A549 (cell line): ENCODE measurements around the gene SREBF1. TPM values are rescaled to one million over a fixed set of nuclear protein-coding genes. Genes with fewer than 3 reads are reported as not detected.

Experiments used
- ATAC-seq, 2 experiments: fragments of 200-7000 bp in 1 of 2; fragments of >200 bp in 1 of 2; cut with Nextera tagmentation in 1 of 2; cut with Tn5 transposase in 1 of 2; 3 replicates each; pipeline versions ENCODE4 v1.8.0 to v1.9.1; 2018 to 2020; ENCODE audit warnings: mild to moderate bottlenecking in 1 of 2, moderate library complexity in 1 of 2
- CTCF ChIA-PET: fragments of 300-600 bp; sonication (Branson Sonifier 250); formaldehyde crosslinking; extraction: SDS; loops from one replicate; lab custom pipeline; 2021; ENCODE audit warnings: antibody characterized with exemption, inconsistent platforms; lab: Yijun Ruan, JAX
- POLR2A ChIA-PET: fragments of 350-600 bp; formaldehyde crosslinking; extraction: SDS; loops from one replicate; lab custom pipeline; 2021; ENCODE audit warnings: antibody characterized with exemption, inconsistent platforms; lab: Yijun Ruan, JAX
- DNase-seq, 2 experiments: peaks; one replicate each; pipeline versions ENCODE4 v3.0.0 to v3.0.0-alpha.2; 2011 to 2016; ENCODE audit warnings: low read depth in 1 of 2, low spot score in 1 of 2
- FAIRE-seq: peaks from 2 replicates; lab custom pipeline; 2011; peaks lifted over from hg19 to GRCh38; lab: Jason Lieb, UNC
- H3K27ac ChIP-seq, 2 experiments: fragments of >200 bp; sonication (Bioruptor Twin); formaldehyde crosslinking; 3 replicates each; pipeline ENCODE4 v1.5.1; 2016 to 2017
- H3K4me1 ChIP-seq: fragments of >200 bp; sonication (Bioruptor Twin); formaldehyde crosslinking; 3 replicates; pipeline ENCODE4 v1.6.1; 2016
- H3K4me2 ChIP-seq: fragments of >200 bp; sonication (Bioruptor Twin); formaldehyde crosslinking; 3 replicates; pipeline ENCODE4 v1.6.1; 2016
- H3K4me3 ChIP-seq: fragments of >200 bp; sonication (Bioruptor Twin); formaldehyde crosslinking; 3 replicates; pipeline ENCODE4 v1.5.1; 2016
- H3K9me3 ChIP-seq: fragments of >200 bp; sonication (Bioruptor Twin); formaldehyde crosslinking; 3 replicates; pipeline ENCODE4 v1.6.1; 2016
- ELK1 ChIP-seq: fragments of 150-350 bp; IDR thresholded peaks from 2 replicates; pipeline ENCODE4 v1.6.1; 2014; ENCODE audit warnings: low read depth, mild to moderate bottlenecking, low read length
- FOSB ChIP-seq: fragments of 250-450 bp; sonication (Bioruptor Pico); IDR thresholded peaks from 2 replicates; pipeline ENCODE4 v1.5.0; 2020; ENCODE audit warnings: mild to moderate bottlenecking, moderate library complexity
- FOXS1 ChIP-seq: fragments of 250-450 bp; sonication (Bioruptor Pico); IDR thresholded peaks from 2 replicates; pipeline ENCODE4 v1.5.0; 2020; ENCODE audit warnings: mild to moderate bottlenecking, moderate library complexity
- GATA3 ChIP-seq: IDR thresholded peaks from 2 replicates; pipeline ENCODE4 v1.6.1; 2012; ENCODE audit warnings: borderline replicate concordance
- HOXA7 ChIP-seq: fragments of 250-450 bp; sonication (Bioruptor Pico); IDR thresholded peaks from 2 replicates; pipeline ENCODE4 v1.5.0; 2020; ENCODE audit warnings: mild to moderate bottlenecking, moderate library complexity
- JUN ChIP-seq, 2 experiments: fragments of >200 bp; sonication (Bioruptor Twin); formaldehyde crosslinking; IDR thresholded peaks; 2 replicates in 1 of 2; 3 replicates in 1 of 2; pipeline ENCODE4 v1.6.1; 2016 to 2017
- KDM1A ChIP-seq: fragments of 200-600 bp; sonication (generic); IDR thresholded peaks from 2 replicates; pipeline ENCODE4 v1.6.1; 2016; ENCODE audit warnings: low read depth, mild to moderate bottlenecking
- MAZ ChIP-seq: fragments of 150-350 bp; IDR thresholded peaks from 2 replicates; pipeline ENCODE4 v1.6.1; 2014; ENCODE audit warnings: antibody characterized with exemption, low read depth, low read length, borderline replicate concordance
- NPAS2 ChIP-seq: fragments of 250-450 bp; sonication (Bioruptor Pico); IDR thresholded peaks from 2 replicates; pipeline ENCODE4 v1.8.0; 2022; ENCODE audit warnings: mild to moderate bottlenecking, moderate library complexity, borderline replicate concordance
- POLR2A ChIP-seq: IDR thresholded peaks from 2 replicates; pipeline ENCODE4 v1.6.1; 2012; ENCODE audit warnings: mild to moderate bottlenecking, low read length
- RARB ChIP-seq: fragments of 250-450 bp; sonication (Bioruptor Pico); IDR thresholded peaks from 2 replicates; pipeline ENCODE4 v1.8.0; 2021; ENCODE audit warnings: mild to moderate bottlenecking, moderate library complexity
- SREBF2 ChIP-seq: fragments of 450-650 bp; IDR thresholded peaks from 2 replicates; pipeline ENCODE4 v1.6.1; 2014; ENCODE audit warnings: mild to moderate bottlenecking, moderate library complexity
- TP53 ChIP-seq: fragments of 250-450 bp; sonication (Bioruptor Pico); IDR thresholded peaks from 2 replicates; pipeline ENCODE4 v1.5.0; 2021; ENCODE audit warnings: mild to moderate bottlenecking, moderate library complexity
- USF2 ChIP-seq: fragments of 450-650 bp; IDR thresholded peaks from 2 replicates; pipeline ENCODE4 v1.6.1; 2014; ENCODE audit warnings: antibody characterized with exemption
- ZFP36 ChIP-seq: fragments of 450-650 bp; IDR thresholded peaks from 2 replicates; pipeline ENCODE4 v1.6.1; 2014; ENCODE audit warnings: borderline replicate concordance; ENCODE audit not compliant: partially characterized antibody
- WGBS: methylation state at CpG from one replicate; pipeline ENCODE4 v1.1.6; 2017; ENCODE audit errors: missing lambda C conversion rate; 5-methylcytosine and 5-hydroxymethylcytosine counted together
- polyA plus RNA-seq, 4 experiments: library from polyadenylated mRNA; depleted of rRNA in 3 of 4; stranded (reverse); fragments of >200 nt; fragmentation: RNase III in 1 of 4; extraction: RNeasy Plus Mini Kit Qiagen cat#74134 plus additional on column Dnase treatment in 1 of 4; gene quantifications; 2 replicates in 3 of 4; 3 replicates in 1 of 4; pipeline ENCODE4 v1.2.3, GENCODE V29; 2011 to 2017
- TF ChIP-seq, protein P1 (sequence below): fragments of >200 bp; sonication (Bioruptor Twin); formaldehyde crosslinking; IDR thresholded peaks from 3 replicates; pipeline ENCODE4 v1.5.1; 2016
- TF ChIP-seq, protein P2 (sequence below): fragments of 200-600 bp; sonication (generic); IDR thresholded peaks from 2 replicates; pipeline ENCODE4 v1.6.1; 2016; ENCODE audit warnings: antibody characterized with exemption, mild to moderate bottlenecking, moderate library complexity

The SREBF1 gene
- polyA plus RNA-seq, 2 of the 4 experiments (the other 2 are of a cell fraction) = 47.4 to 159 TPM

- no peak for ATAC-seq
- 95% methylated on average over 31 of the region's 31 CpGs for WGBS
- no peak for FAIRE-seq
- TF ChIP-seq ZFP36 (no peak), JUN (IDR thresholded peaks at IDR 0.05) (no peak), HOXA7 (CRISPR knock-in tag) (no peak), TP53 (CRISPR knock-in tag) (no peak), RARB (no peak), USF2 (no peak), GATA3 (no peak), MAZ (no peak)
- TF ChIP-seq, protein P1, sequence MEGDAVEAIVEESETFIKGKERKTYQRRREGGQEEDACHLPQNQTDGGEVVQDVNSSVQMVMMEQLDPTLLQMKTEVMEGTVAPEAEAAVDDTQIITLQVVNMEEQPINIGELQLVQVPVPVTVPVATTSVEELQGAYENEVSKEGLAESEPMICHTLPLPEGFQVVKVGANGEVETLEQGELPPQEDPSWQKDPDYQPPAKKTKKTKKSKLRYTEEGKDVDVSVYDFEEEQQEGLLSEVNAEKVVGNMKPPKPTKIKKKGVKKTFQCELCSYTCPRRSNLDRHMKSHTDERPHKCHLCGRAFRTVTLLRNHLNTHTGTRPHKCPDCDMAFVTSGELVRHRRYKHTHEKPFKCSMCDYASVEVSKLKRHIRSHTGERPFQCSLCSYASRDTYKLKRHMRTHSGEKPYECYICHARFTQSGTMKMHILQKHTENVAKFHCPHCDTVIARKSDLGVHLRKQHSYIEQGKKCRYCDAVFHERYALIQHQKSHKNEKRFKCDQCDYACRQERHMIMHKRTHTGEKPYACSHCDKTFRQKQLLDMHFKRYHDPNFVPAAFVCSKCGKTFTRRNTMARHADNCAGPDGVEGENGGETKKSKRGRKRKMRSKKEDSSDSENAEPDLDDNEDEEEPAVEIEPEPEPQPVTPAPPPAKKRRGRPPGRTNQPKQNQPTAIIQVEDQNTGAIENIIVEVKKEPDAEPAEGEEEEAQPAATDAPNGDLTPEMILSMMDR = no peak
- TF ChIP-seq, protein P2, sequence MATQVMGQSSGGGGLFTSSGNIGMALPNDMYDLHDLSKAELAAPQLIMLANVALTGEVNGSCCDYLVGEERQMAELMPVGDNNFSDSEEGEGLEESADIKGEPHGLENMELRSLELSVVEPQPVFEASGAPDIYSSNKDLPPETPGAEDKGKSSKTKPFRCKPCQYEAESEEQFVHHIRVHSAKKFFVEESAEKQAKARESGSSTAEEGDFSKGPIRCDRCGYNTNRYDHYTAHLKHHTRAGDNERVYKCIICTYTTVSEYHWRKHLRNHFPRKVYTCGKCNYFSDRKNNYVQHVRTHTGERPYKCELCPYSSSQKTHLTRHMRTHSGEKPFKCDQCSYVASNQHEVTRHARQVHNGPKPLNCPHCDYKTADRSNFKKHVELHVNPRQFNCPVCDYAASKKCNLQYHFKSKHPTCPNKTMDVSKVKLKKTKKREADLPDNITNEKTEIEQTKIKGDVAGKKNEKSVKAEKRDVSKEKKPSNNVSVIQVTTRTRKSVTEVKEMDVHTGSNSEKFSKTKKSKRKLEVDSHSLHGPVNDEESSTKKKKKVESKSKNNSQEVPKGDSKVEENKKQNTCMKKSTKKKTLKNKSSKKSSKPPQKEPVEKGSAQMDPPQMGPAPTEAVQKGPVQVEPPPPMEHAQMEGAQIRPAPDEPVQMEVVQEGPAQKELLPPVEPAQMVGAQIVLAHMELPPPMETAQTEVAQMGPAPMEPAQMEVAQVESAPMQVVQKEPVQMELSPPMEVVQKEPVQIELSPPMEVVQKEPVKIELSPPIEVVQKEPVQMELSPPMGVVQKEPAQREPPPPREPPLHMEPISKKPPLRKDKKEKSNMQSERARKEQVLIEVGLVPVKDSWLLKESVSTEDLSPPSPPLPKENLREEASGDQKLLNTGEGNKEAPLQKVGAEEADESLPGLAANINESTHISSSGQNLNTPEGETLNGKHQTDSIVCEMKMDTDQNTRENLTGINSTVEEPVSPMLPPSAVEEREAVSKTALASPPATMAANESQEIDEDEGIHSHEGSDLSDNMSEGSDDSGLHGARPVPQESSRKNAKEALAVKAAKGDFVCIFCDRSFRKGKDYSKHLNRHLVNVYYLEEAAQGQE = no peak
- Histone ChIP-seq H3K9me3 (no peaks in the 10 kb centered on the region), H3K4me2 (no peak overlapping the region), H3K4me3 (no peak overlapping the region), H3K4me1 (peaks cover 9% of the 10 kb centered on the region), H3K27ac (no peak overlapping the region)
- no peak for DNase-seq
- POLR2A ChIA-PET = no interaction called here
- CTCF ChIA-PET = interaction anchor here (1.0 to 5.0 kb wide), 3 partner anchors 18 to 96 kb away, joined by 3 to 28 read pairs (median 5); no protein-coding TSS in a partner anchor
These were observed 42.4 kb downstream of the SREBF1 start for GRCh38 chr17:17794382-17794781.

DNA sequence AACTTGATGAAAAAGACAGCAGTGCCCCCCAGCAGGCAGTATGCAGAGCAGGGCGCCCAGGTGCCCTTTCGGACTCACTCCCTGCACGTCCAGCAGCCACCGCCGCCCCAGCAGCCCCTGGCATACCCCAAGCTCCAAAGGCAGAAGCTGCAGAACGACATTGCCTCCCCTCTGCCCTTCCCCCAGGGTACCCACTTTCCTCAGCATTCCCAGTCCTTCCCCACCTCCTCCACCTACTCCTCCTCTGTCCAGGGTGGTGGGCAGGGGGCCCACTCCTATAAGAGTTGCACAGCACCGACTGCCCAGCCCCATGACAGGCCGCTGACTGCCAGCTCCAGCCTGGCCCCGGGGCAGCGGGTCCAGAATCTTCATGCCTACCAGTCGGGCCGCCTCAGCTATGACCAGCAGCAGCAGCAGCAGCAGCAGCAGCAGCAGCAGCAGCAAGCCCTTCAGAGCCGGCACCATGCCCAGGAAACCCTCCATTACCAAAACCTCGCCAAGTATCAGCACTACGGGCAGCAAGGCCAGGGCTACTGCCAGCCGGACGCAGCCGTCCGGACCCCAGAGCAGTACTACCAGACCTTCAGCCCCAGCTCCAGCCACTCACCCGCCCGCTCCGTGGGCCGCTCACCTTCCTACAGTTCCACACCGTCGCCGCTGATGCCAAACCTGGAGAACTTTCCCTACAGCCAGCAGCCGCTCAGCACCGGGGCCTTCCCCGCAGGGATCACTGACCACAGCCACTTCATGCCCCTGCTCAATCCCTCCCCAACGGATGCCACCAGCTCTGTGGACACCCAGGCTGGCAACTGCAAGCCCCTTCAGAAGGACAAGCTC lies 43.2 kb downstream of the SREBF1 start:
- Histone ChIP-seq H3K4me1 (peaks cover 14% of the 10 kb centered on the region), H3K4me2 (no peak overlapping the region), H3K9me3 (no peaks in the 10 kb centered on the region), H3K27ac (no peak overlapping the region), H3K4me3 (no peak overlapping the region)
- no peak for ATAC-seq
- FAIRE-seq = no peak
- POLR2A ChIA-PET = no interaction called here
- WGBS = 96% methylated on average over 30 of the region's 30 CpGs
- no peak for DNase-seq
- CTCF ChIA-PET = interaction anchor here (1.9 to 5.0 kb wide), 3 partner anchors 19 to 114 kb away, joined by 5 to 28 read pairs (median 6); no protein-coding TSS in a partner anchor
- no peak for TF ChIP-seq ELK1
- no peak for TF ChIP-seq POLR2A
- no peak for TF ChIP-seq ZFP36
- TF ChIP-seq SREBF2 = no peak
- TF ChIP-seq KDM1A = no peak
- no peak for TF ChIP-seq FOSB (CRISPR knock-in tag)
- no peak for TF ChIP-seq NPAS2
- TF ChIP-seq TP53 (CRISPR knock-in tag) = no peak
- no peak for TF ChIP-seq FOXS1 (CRISPR knock-in tag)
